ENCODE results near the gene CFHR3. TPM values are rescaled to one million over a fixed set of nuclear protein-coding genes. Genes with fewer than 3 reads are reported as not detected.

CFHR3 gene
- not detected for total RNA-seq

- DNase-seq: no peak
- no peak within 1 kb of the TSS for H3K27ac ChIP-seq
- no peaks in the 10 kb centered on the region for H3K4me1 ChIP-seq
- no peak for TF ChIP-seq POLR2A (IDR thresholded peaks at IDR 0.05)
- TF ChIP-seq, protein P1, sequence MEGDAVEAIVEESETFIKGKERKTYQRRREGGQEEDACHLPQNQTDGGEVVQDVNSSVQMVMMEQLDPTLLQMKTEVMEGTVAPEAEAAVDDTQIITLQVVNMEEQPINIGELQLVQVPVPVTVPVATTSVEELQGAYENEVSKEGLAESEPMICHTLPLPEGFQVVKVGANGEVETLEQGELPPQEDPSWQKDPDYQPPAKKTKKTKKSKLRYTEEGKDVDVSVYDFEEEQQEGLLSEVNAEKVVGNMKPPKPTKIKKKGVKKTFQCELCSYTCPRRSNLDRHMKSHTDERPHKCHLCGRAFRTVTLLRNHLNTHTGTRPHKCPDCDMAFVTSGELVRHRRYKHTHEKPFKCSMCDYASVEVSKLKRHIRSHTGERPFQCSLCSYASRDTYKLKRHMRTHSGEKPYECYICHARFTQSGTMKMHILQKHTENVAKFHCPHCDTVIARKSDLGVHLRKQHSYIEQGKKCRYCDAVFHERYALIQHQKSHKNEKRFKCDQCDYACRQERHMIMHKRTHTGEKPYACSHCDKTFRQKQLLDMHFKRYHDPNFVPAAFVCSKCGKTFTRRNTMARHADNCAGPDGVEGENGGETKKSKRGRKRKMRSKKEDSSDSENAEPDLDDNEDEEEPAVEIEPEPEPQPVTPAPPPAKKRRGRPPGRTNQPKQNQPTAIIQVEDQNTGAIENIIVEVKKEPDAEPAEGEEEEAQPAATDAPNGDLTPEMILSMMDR (IDR thresholded peaks at IDR 0.05): no peak
- no peaks in the 10 kb centered on the region for H3K27me3 ChIP-seq
- no peak within 1 kb of the TSS for H3K4me3 ChIP-seq
- H3K36me3 ChIP-seq (replicated peaks in 1 of 2; ENCODE audit: insufficient read depth in 1 of 2, low read depth in 2 of 2): no peaks in the 10 kb centered on the region
- H3K9me3 ChIP-seq: no peaks in the 10 kb centered on the region
- no peak for ATAC-seq
- intact Hi-C loops (cut with DNase I): no loop called here
Measured at GRCh38 chr1:196774603-196775002, at the start of gene CFHR3. Gene CFHR3, plus strand, starts transcription at chr1:196774840. Its CDS starts 47 bp downstream, at chr1:196774887.

GRCh38 chr1:196732526-196732925 lies 42.1 kb upstream of the CFHR3 start:
- WGBS, 2 donors: 78 to 90% methylated on average over 2 of the region's 2 CpGs
- no peaks in the 10 kb centered on the region for H3K4me1 ChIP-seq
- no peaks in the 10 kb centered on the region for H3K36me3 ChIP-seq (replicated peaks in 1 of 2; ENCODE audit: insufficient read depth in 1 of 2, low read depth in 2 of 2)
- no peak overlapping the region for H3K27ac ChIP-seq
- no peaks in the 10 kb centered on the region for H3K27me3 ChIP-seq
- ATAC-seq: no peak
- H3K9me3 ChIP-seq: no peaks in the 10 kb centered on the region
- H3K4me3 ChIP-seq: no peak overlapping the region
- no peak for DNase-seq
- intact Hi-C loops (cut with DNase I): no loop called here
- no peak for TF ChIP-seq POLR2A (IDR thresholded peaks at IDR 0.05)
- TF ChIP-seq, protein P1 (IDR thresholded peaks at IDR 0.05): no peak

- H3K36me3 ChIP-seq (replicated peaks in 1 of 2; ENCODE audit: insufficient read depth in 1 of 2, low read depth in 2 of 2): no peaks in the 10 kb centered on the region
- intact Hi-C loops (cut with DNase I): no loop called here
- no peaks in the 10 kb centered on the region for H3K4me1 ChIP-seq
- TF ChIP-seq, protein P1 (IDR thresholded peaks at IDR 0.05): no peak
- TF ChIP-seq POLR2A (IDR thresholded peaks at IDR 0.05): no peak
- no peak for DNase-seq
- H3K4me3 ChIP-seq: no peak overlapping the region
- 64 to 65% methylated on average over 11 of the region's 11 CpGs for WGBS, 2 donors
- no peaks in the 10 kb centered on the region for H3K27me3 ChIP-seq
- H3K27ac ChIP-seq: no peak overlapping the region
- H3K9me3 ChIP-seq: peaks cover 0 to 5% (median 0%) of the 10 kb centered on the region in 3 donors
- ATAC-seq: no peak
Measured at GRCh38 chr1:196733091-196733970, 41.3 kb upstream of the CFHR3 start.

DNA sequence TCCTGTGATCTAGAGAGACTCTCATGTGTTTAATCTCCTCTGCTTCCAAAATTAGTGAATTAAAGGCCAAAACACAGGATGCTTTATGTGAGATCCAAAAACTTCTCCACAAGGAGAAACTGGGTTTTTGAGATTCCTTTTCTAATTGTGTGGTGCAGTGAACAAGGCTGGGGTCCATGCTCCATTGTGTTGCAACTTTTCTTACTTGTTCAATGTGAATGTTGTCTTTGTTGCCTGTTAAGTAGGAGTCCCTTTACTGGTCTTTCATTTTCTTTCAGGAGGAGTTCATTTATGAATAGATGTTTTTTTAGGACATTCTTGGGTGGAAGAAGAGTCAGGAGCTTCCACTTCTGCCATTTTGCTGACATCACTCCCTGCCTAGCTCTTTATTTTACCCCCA lies 40.6 kb upstream of the CFHR3 start:
- intact Hi-C loops (cut with DNase I): no loop called here
- no peak for DNase-seq
- Histone ChIP-seq H3K4me3 (no peak overlapping the region), H3K27ac (no peak overlapping the region), H3K27me3 (no peaks in the 10 kb centered on the region), H3K36me3 (replicated peaks in 1 of 2; ENCODE audit: insufficient read depth in 1 of 2, low read depth in 2 of 2) (no peaks in the 10 kb centered on the region), H3K4me1 (no peaks in the 10 kb centered on the region), H3K9me3 (peaks cover 0 to 11% (median 0%) of the 10 kb centered on the region in 3 donors)
- TF ChIP-seq, protein P1 (IDR thresholded peaks at IDR 0.05): no peak
- no peak for TF ChIP-seq POLR2A (IDR thresholded peaks at IDR 0.05)
- ATAC-seq: no peak

DNA sequence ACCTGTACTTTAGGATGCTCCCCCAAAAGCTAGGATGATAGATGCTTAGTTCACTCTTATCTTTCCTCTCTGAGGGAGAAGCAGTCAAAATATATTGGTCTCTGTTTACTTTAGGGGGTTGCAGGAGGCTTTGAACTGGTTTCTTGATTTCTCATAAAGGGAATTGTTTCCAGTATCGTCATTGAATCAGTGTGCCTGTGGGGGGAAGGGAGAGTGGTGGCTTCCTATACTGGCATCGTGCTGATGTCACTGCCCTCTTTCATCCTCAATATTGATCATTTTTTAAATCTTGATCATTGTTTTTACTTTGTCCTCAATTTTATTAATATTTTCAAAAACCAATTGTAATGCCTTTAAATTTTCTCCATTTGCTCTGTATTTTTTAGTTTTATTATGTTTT lies 40.2 kb upstream of the CFHR3 start:
- H3K4me3 ChIP-seq: no peak overlapping the region
- H3K27ac ChIP-seq: no peak overlapping the region
- no peaks in the 10 kb centered on the region for H3K4me1 ChIP-seq
- WGBS, 2 donors: 51 to 62% methylated on average over 2 of the region's 2 CpGs
- H3K9me3 ChIP-seq: peaks cover 0 to 11% (median 0%) of the 10 kb centered on the region in 3 donors
- TF ChIP-seq, protein P1 (IDR thresholded peaks at IDR 0.05): no peak
- no peak for TF ChIP-seq POLR2A (IDR thresholded peaks at IDR 0.05)
- ATAC-seq (no peak), DNase-seq (no peak)
- H3K36me3 ChIP-seq (replicated peaks in 1 of 2; ENCODE audit: insufficient read depth in 1 of 2, low read depth in 2 of 2): no peaks in the 10 kb centered on the region
- no peaks in the 10 kb centered on the region for H3K27me3 ChIP-seq
- intact Hi-C loops (cut with DNase I): no loop called here
